GM12892 (cell line): ENCODE results near the gene SH3BGRL.

Source experiments
- POLR2A ChIP-seq: IDR thresholded peaks from 2 replicates; pipeline ENCODE4 v1.6.1; 2011; ENCODE audit warnings: low read depth, low read length, control low read depth
- TAF1 ChIP-seq: IDR thresholded peaks from 2 replicates; pipeline ENCODE4 v1.6.1; 2011; ENCODE audit warnings: low read depth, mild to moderate bottlenecking, control low read depth, low read length, borderline replicate concordance

GRCh38 chrX:81337805-81338204, 135.9 kb downstream of the SH3BGRL start:
- TF ChIP-seq POLR2A (no peak), TAF1 (no peak)
